ENCODE data around the gene CCR7. TPM values are rescaled to one million over a fixed set of nuclear protein-coding genes. Genes with fewer than 3 reads are reported as not detected.

CCR7 gene
- total RNA-seq, 2 experiments from 2014 or later, result 297 to 302 TPM

Other genes with a start within 250 kb of the CCR7 start
- gene GJD3, start 200.7 kb downstream of the CCR7 start, total RNA-seq, result not detected
- gene TOP2A, start 147.6 kb downstream of the CCR7 start, total RNA-seq, result 100 to 1,000 TPM; 273 to 280 TPM
- gene IGFBP4, start 122.0 kb downstream of the CCR7 start, total RNA-seq, result 10 to 100 TPM; 10.7 to 11.6 TPM
- 1 to 10 TPM; 5.8 to 6.3 TPM for gene TNS4, start 63.8 kb downstream of the CCR7 start, total RNA-seq
- 10 to 100 TPM; 87.8 to 92.5 TPM for gene SMARCE1, start 82.3 kb upstream of the CCR7 start, total RNA-seq
- gene KRT222, start 99.7 kb upstream of the CCR7 start, total RNA-seq, result not detected
- not detected for gene KRT24, start 138.3 kb upstream of the CCR7 start, total RNA-seq
- gene KRT25, start 189.9 kb upstream of the CCR7 start, total RNA-seq, result not detected
- not detected for gene KRT26, start 206.7 kb upstream of the CCR7 start, total RNA-seq
- not detected for gene KRT27, start 217.1 kb upstream of the CCR7 start, total RNA-seq
- not detected for gene KRT28, start 234.5 kb upstream of the CCR7 start, total RNA-seq